BJ (cell line): ENCODE measurements around the gene CNFN. TPM values are rescaled to one million over a fixed set of nuclear protein-coding genes. Genes with fewer than 3 reads are reported as not detected.

Experiments
- CTCF ChIA-PET: fragments of 350-600 bp; formaldehyde crosslinking; extraction: SDS; loops from one replicate; lab custom pipeline; 2021; ENCODE audit warnings: antibody characterized with exemption, inconsistent platforms; lab: Yijun Ruan, JAX
- POLR2A ChIA-PET: fragments of 300-600 bp; sonication (Branson Sonifier 250); formaldehyde crosslinking; extraction: SDS; loops from one replicate; lab custom pipeline; 2021; ENCODE audit warnings: antibody characterized with exemption; lab: Charles Lee
- DNase-seq: peaks from one replicate; pipeline ENCODE4 v3.0.0-alpha.2; 2011; ENCODE audit warnings: low read depth
- H3K27me3 ChIP-seq: 2 replicates; pipeline ENCODE4 v1.6.0; 2011; ENCODE audit warnings: low read length; ENCODE audit not compliant: control insufficient read depth, insufficient read depth
- H3K36me3 ChIP-seq: 2 replicates; pipeline ENCODE4 v1.5.1; 2011; ENCODE audit warnings: low read length; ENCODE audit not compliant: control insufficient read depth, insufficient read depth
- H3K4me3 ChIP-seq: 2 replicates; pipeline ENCODE4 v1.5.1; 2011; ENCODE audit warnings: low read depth, mild to moderate bottlenecking, control low read depth, low read length
- polyA plus RNA-seq: library from polyadenylated mRNA; depleted of rRNA; stranded (reverse); fragments of >200 nt; gene quantifications from 2 replicates; pipeline ENCODE4 v1.2.3, GENCODE V29; 2011
- TF ChIP-seq, protein P1 (sequence below): IDR thresholded peaks from 2 replicates; pipeline ENCODE4 v1.5.1; 2011; ENCODE audit warnings: low read depth, mild to moderate bottlenecking, control low read depth, inconsistent platforms, low read length, moderate library complexity; ENCODE audit not compliant: insufficient read depth

Gene CNFN
- polyA plus RNA-seq, 1 experiment = 0.78 TPM

DNA sequence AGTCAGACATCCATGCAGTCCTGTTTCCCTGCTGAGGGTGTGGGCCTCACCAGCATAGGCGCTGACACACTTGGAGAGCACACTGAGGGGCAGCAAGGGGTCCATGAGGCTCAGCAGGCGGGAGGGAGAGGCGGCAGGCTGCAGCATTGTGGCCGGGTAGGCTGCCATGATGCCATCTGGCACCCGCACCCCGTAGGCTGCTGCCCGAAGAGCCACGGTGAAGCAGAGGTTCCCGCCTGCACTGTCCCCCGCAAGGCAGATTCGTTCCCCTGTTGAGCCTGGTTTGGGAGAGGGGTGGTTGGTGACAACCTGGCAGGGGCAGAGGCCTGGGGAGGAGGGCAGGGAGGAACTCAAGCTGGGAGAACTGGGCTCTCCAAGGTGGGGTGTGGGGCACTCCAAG, 16.0 kb upstream of the CNFN start:
- no peak for DNase-seq
- no peaks in the 10 kb centered on the region for H3K27me3 ChIP-seq
- peaks cover 4% of the 10 kb centered on the region for H3K36me3 ChIP-seq
- CTCF ChIA-PET = interaction anchor here (1.0 to 1.2 kb wide), 2 partner anchors 10 to 34 kb away, joined by 3 read pairs; no protein-coding TSS in a partner anchor
- TF ChIP-seq, protein P1, sequence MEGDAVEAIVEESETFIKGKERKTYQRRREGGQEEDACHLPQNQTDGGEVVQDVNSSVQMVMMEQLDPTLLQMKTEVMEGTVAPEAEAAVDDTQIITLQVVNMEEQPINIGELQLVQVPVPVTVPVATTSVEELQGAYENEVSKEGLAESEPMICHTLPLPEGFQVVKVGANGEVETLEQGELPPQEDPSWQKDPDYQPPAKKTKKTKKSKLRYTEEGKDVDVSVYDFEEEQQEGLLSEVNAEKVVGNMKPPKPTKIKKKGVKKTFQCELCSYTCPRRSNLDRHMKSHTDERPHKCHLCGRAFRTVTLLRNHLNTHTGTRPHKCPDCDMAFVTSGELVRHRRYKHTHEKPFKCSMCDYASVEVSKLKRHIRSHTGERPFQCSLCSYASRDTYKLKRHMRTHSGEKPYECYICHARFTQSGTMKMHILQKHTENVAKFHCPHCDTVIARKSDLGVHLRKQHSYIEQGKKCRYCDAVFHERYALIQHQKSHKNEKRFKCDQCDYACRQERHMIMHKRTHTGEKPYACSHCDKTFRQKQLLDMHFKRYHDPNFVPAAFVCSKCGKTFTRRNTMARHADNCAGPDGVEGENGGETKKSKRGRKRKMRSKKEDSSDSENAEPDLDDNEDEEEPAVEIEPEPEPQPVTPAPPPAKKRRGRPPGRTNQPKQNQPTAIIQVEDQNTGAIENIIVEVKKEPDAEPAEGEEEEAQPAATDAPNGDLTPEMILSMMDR = no peak
- POLR2A ChIA-PET = no interaction called here
- H3K4me3 ChIP-seq = no peak overlapping the region

DNA sequence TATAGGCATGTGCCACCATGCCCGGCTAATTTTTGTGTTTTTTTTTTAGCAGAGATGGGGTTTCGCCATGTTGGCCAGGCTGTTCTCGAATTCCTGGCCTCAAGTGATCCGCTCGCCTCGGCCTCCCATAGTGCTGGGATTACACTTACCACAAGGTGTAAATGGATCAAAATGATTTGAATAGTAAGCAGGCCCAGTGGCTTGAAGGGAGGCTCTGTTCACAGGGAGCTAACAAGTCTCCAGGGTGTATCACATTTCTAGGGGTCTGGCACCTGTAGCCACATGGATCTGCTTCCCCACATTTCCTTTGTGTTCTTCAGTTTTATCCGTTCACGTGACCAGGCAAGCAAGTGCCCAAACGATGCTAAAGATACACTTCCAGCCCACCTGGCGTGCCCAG, 13.5 kb upstream of the CNFN start:
- no peak for DNase-seq
- CTCF ChIA-PET = no interaction called here
- POLR2A ChIA-PET = no interaction called here
- TF ChIP-seq, protein P1 = no peak
- H3K27me3 ChIP-seq = no peaks in the 10 kb centered on the region
- H3K36me3 ChIP-seq = peaks cover 4% of the 10 kb centered on the region
- no peak overlapping the region for H3K4me3 ChIP-seq

DNA sequence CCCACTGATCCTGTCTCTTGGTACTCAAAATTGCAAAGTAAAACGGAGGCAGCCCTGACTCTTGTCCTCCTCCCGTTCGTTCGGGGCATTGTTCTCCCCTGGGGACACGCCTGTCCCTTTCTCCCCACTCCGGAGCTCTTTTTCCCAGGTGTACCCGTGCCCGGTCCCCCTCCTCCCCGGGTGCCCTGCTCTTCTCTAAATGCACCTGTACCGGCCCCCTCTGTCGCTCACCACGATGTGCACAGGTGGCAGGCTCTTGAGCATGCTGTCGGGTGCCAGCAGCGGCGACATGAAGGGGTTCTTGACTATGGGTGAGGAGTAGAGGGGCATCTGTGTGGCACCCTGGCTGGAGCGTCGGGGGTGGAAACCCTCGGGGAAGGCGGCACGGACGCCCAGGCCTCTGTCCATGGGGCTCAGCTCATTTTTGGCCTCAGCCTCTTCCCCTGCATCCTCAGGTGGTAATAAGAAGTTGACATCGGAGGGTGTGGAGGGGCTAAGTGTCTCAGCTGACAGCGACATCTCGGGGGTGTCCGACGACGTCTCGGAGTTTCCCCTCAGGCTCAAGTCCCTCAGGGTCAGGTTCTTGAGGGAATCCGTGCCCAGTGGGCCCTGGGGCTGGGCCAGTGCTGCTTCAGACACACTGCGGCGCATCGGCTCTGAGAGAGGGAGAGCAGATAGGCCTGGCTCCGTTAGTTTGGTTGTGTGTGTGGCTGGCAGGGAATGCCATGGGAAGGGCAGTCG, 12.4 kb upstream of the CNFN start:
- no peak for DNase-seq
- H3K36me3 ChIP-seq = peaks cover 1% of the 10 kb centered on the region
- H3K27me3 ChIP-seq = no peaks in the 10 kb centered on the region
- POLR2A ChIA-PET = no interaction called here
- H3K4me3 ChIP-seq = peak overlapping the region; percentile 45
- TF ChIP-seq, protein P1 = no peak
- CTCF ChIA-PET = interaction anchor here (1.2 to 2.8 kb wide), 3 partner anchors 10 to 293 kb away, joined by 5 to 14 read pairs (median 13); no protein-coding TSS in a partner anchor

DNA sequence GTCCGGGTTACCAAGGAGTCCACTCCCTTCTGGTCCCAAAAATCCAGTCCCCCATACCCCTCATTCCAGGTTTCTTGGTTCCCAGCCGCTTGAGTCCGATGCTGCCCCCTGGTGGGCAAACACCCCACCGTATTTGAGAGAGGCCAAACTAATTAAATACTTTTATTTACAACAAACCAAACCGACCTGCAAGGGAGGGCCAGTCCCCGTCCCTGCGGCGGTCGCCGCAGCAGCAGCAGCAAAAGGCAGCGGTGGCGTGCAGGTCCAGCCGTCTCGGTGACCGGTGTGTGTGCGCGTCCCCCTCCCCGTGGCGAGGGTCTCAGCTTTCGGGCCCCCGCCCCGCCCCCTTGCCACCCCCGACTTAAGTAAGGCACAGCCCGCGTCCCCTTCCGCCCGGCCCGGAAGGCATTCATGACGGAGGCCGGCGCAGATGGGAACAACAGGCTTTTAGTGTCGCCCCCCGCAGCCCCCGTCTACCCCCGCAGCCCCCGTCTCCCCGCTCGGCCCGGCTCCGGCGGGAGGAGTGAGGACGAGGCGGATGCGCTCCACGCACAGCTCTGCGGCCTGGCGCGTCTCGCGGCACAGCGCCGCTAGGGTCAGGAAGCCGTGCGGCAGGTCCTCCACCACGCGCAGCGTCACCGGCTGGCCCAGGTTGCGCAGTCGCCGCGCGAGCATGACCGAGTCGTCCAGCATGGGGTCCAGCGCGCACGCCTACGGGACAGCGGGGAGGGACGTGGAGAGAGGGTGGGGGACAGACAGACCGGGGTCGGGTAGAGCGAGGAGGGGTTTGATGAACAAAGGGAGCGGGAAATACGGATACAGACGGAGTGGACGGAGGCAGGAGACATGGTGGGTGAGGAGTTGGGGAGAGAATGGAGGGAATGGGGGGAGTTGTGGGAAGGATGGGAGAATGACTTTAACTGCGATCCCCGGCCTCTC, 11.5 kb upstream of the CNFN start:
- POLR2A ChIA-PET = no interaction called here
- no peak for DNase-seq
- no peaks in the 10 kb centered on the region for H3K27me3 ChIP-seq
- TF ChIP-seq, protein P1 = peak; percentile 89
- CTCF ChIA-PET = interaction anchor here (0.7 to 2.8 kb wide), 19 partner anchors 8 to 542 kb away, joined by 3 to 14 read pairs (median 5); partner anchors contain the start of genes POU2F2, RPS19 and ZNF574
- no peaks in the 10 kb centered on the region for H3K36me3 ChIP-seq
- H3K4me3 ChIP-seq = peak overlapping the region; percentile 45

DNA sequence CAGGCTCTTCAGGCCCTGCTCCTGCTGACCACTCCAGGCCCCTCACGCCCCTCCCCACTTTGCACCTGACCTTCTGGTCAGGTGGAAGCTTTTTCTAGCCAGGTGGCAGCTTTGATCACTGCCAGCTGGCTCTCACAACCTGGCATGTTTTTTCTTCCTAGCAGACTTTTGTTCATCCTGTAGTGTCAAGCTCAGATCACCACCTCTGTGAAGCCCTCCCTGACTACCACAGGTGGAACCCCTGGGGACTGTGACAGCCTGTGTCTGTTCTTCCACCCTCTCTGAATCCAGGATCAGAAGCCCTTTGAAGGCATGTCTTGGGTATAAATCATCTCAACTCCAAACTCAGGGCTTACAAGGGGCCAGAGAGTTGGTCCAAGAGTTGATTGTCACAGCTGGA, 10.3 kb upstream of the CNFN start:
- ChIA-PET CTCF (interaction anchor here (0.7 to 2.8 kb wide), 22 partner anchors 9 to 541 kb away, joined by 3 to 14 read pairs (median 4); partner anchors contain the start of genes CNFN, POU2F2, RPS19 and ZNF574), POLR2A (no interaction called here)
- H3K27me3 ChIP-seq = no peaks in the 10 kb centered on the region
- DNase-seq = no peak
- H3K36me3 ChIP-seq = no peaks in the 10 kb centered on the region
- no peak overlapping the region for H3K4me3 ChIP-seq
- TF ChIP-seq, protein P1 = no peak
